Measurements from ENCODE around the gene PIGL.
"Not testable (repeated sequence)": the region's sequence is repeated elsewhere in the genome, so short reads cannot be mapped to it uniquely, and the experiment has no call there.

Gene PIGL

GRCh38 chr17:16212793-16213192 is 4.2 kb upstream of the PIGL start:
- TF ChIP-seq, protein P1, sequence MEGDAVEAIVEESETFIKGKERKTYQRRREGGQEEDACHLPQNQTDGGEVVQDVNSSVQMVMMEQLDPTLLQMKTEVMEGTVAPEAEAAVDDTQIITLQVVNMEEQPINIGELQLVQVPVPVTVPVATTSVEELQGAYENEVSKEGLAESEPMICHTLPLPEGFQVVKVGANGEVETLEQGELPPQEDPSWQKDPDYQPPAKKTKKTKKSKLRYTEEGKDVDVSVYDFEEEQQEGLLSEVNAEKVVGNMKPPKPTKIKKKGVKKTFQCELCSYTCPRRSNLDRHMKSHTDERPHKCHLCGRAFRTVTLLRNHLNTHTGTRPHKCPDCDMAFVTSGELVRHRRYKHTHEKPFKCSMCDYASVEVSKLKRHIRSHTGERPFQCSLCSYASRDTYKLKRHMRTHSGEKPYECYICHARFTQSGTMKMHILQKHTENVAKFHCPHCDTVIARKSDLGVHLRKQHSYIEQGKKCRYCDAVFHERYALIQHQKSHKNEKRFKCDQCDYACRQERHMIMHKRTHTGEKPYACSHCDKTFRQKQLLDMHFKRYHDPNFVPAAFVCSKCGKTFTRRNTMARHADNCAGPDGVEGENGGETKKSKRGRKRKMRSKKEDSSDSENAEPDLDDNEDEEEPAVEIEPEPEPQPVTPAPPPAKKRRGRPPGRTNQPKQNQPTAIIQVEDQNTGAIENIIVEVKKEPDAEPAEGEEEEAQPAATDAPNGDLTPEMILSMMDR (IDR thresholded peaks at IDR 0.05; ENCODE audit: low read depth, low read length, missing control alignments), result no peak
- no peak overlapping the region for H3K4me3 ChIP-seq (ENCODE audit: low read depth, low read length)
- DNase-seq (ENCODE audit: low read depth), result no peak

DNA sequence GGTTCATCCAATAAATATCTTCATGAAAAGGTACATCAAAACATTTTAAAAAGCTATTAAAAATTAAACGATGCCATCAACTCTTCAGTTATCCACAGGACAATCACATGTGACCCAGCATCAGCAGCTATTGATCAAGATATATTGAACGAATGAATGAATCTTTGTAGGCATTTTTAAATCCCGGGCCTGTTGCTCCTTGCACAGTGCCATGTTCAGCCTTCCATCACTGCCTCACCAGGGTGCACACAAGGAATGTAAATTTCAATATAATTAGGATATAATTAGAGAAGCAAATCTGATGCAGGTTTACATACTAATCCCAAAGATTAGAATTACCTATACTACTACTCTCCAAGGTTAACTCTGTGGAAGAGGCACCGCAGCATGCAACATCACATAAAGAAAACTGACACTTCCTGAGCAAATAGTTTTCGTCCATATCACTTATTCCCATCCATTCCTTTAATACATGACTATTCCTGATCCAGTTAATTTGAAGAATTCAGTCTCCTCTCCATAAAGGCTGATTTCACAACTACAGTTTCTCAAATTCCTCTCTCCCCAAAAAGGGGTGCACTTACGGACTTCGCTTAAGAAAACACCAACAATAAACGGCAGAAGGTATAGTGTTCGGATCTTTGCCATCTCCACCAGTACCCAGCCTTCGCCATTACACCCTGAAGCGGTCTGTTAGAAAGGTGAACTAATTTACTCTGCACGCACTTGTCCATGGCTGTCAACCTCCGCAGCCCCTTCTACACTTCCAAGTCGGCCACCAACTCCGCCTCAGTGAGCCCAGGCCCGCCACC is 2.6 kb upstream of the PIGL start:
- DNase-seq (ENCODE audit: low read depth), result no peak
- TF ChIP-seq, protein P1 (IDR thresholded peaks at IDR 0.05; ENCODE audit: low read depth, low read length, missing control alignments), result no peak
- H3K4me3 ChIP-seq (ENCODE audit: low read depth, low read length), result peak overlapping the region; percentile 95

DNA sequence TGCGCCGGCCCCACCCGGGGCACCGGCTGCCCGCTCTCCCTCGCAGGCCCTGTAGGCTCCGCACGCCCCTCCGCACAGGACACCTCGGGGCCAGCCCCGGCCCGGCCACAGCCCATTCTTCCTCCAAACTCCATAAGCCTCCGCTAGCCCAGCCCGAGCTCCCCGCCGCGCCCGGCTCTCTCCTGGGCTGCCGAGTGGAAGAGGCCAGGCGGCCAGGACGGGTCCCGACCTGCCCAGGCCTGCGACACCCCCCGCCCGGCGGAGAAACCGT is 2.1 kb upstream of the PIGL start:
- no peak for DNase-seq (ENCODE audit: low read depth)
- TF ChIP-seq, protein P1 (IDR thresholded peaks at IDR 0.05; ENCODE audit: low read depth, low read length, missing control alignments), result no peak
- H3K4me3 ChIP-seq (ENCODE audit: low read depth, low read length), result peak overlapping the region; percentile 95

GRCh38 chr17:16215273-16215964 is 1.6 kb upstream of the PIGL start, which contains the start of gene NCOR1:
TSS of gene NCOR1 (minus strand) at chr17:16215534. CDS start at chr17:16194569, 20,965 bp downstream.
- peak; percentile 78 for DNase-seq (ENCODE audit: low read depth)
- TF ChIP-seq, protein P1 (IDR thresholded peaks at IDR 0.05; ENCODE audit: low read depth, low read length, missing control alignments), result peak; percentile 41
- H3K4me3 ChIP-seq (ENCODE audit: low read depth, low read length), result peak within 1 kb of the TSS; percentile 95

DNA sequence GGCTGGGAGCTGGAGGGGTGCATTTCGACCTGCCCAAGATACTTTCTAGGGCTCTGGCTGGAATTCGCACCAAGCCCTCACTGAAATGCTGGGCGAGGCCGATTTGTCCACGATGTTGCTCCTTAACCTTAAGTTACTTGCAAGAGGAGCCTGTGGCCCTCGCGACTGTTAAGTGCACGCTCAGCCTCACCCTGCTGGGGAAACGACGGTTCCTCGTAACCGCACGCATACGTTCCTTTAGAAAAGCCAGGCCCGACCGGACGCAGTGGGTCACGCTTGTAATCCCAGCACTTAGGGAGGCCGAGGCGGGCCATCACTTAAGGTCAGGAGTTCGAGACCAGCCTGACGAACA is 1.1 kb upstream of the PIGL start:
- TF ChIP-seq, protein P1 (IDR thresholded peaks at IDR 0.05; ENCODE audit: low read depth, low read length, missing control alignments), result no peak
- H3K4me3 ChIP-seq (ENCODE audit: low read depth, low read length), result peak overlapping the region; percentile 95
- DNase-seq (ENCODE audit: low read depth), result no peak

GRCh38 chr17:16216341-16217001 is 539 bp upstream of the PIGL start:
- not testable (repeated sequence) for DNase-seq (ENCODE audit: low read depth)
- H3K4me3 ChIP-seq (ENCODE audit: low read depth, low read length), result peak overlapping the region; percentile 95

GRCh38 chr17:16222406-16222805 is 5.4 kb downstream of the PIGL start:
- TF ChIP-seq, protein P1 (IDR thresholded peaks at IDR 0.05; ENCODE audit: low read depth, low read length, missing control alignments), result no peak
- DNase-seq (ENCODE audit: low read depth), result no peak
- no peak overlapping the region for H3K4me3 ChIP-seq (ENCODE audit: low read depth, low read length)

DNA sequence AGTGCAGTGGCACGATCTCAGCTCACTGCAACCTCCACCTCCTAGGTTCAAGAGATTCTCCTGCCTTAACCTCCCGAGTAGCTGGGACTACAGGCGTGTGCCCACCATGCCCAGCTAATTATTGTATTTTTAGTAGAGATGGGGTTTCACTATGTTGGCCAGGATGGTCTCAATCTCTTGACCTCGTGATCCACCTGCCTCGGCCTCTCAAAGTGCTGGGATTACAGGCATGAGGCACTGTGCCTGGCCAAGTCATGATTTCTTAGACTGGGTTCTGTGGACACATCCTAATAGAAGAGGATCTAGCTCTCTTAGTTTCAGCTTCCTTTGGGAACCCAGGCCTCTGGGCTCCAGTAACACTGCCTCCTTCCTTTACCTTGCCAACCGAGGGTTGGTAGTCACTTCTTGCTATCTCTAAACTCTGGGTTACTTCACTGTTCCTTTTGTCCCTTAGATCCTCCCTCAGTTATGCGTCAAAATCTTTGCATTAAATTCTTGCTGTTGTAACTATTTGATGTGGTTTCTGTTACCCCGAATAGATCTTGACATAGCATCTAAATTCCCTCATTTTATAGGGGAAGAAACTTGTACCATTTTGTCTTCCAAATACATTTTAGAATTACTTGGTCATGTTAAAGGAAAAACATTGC is 13.0 kb downstream of the PIGL start:
- not testable (repeated sequence) for DNase-seq (ENCODE audit: low read depth); H3K4me3 ChIP-seq (ENCODE audit: low read depth, low read length)

Measured in GM12864 (cell line).